Measurements from ENCODE around the gene FNBP1. TPM values are rescaled to one million over a fixed set of nuclear protein-coding genes. Genes with fewer than 3 reads are reported as not detected.

FNBP1 gene
- total RNA-seq, 1 experiment from 2014 or later = 36.5 TPM

DNA sequence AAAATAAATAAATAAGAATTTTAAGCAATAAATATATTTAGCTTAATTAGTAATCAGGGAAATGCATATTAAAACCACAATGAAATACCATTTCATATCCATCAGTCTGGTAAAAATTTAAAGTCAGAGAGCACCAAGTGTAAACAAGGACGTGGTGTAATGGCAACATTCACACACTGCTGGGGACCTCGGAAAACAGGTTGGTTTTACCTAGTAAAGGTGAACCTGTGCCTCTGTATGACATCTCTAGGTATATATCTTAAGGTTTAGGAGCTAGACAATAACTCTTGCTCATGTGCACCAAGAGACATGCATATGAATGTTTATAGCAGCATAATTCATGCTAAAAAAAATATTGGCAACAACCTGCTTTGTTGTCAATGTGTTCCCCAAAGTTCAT, 29.7 kb downstream of the FNBP1 start:
- Histone ChIP-seq H3K27ac (ENCODE audit: insufficient read length, low read depth, low read length) (no peak overlapping the region), H4K20me1 (ENCODE audit: control insufficient read depth, insufficient read depth, insufficient read length) (no peaks in the 10 kb centered on the region), H3K79me2 (ENCODE audit: insufficient read depth, low read length) (peaks cover 3% of the 10 kb centered on the region; the same call in 1 of the 2 replicates), H3K9ac (ENCODE audit: extremely low read depth, insufficient read length, low read length) (no peak overlapping the region), H3K14ac (ENCODE audit: insufficient read depth, low read length) (no peak overlapping the region), H3K27me3 (ENCODE audit: insufficient read depth, low read length) (no peaks in the 10 kb centered on the region), H3K4ac (ENCODE audit: low read depth, low read length) (no peak overlapping the region), H3K18ac (ENCODE audit: insufficient read length, low read depth, low read length) (no peak overlapping the region), H2BK15ac (ENCODE audit: low read depth, low read length) (no peak overlapping the region), H3K9me3 (ENCODE audit: control insufficient read depth, low read depth, low read length) (no peaks in the 10 kb centered on the region), H3K4me2 (ENCODE audit: insufficient read depth, insufficient read length, low read length) (no peak overlapping the region), H2BK120ac (ENCODE audit: low read depth, low read length, poor library complexity, severe bottlenecking) (no peak overlapping the region), H3K4me1 (ENCODE audit: insufficient read depth, low read length) (no peaks in the 10 kb centered on the region), H2BK20ac (ENCODE audit: low read depth, low read length, poor library complexity, severe bottlenecking) (no peak overlapping the region), H3K23me2 (ENCODE audit: insufficient read length, low read depth, low read length, poor library complexity, severe bottlenecking) (no peaks in the 10 kb centered on the region), H3K56ac (ENCODE audit: insufficient read length, low read depth, low read length) (no peak overlapping the region), H2BK12ac (ENCODE audit: insufficient read length, low read depth, low read length) (no peak overlapping the region), H2AFZ (ENCODE audit: low read length) (no peak overlapping the region), H3K79me1 (ENCODE audit: insufficient read depth, low read depth, low read length, poor library complexity, severe bottlenecking) (no peaks in the 10 kb centered on the region), H4K5ac (ENCODE audit: insufficient read length, low read depth, low read length) (no peak overlapping the region), H2BK5ac (ENCODE audit: insufficient read length, low read length) (no peak overlapping the region), H4K91ac (ENCODE audit: insufficient read length, low read depth, low read length) (no peak overlapping the region), H3K23ac (ENCODE audit: insufficient read length, low read depth, low read length) (no peak overlapping the region), H4K8ac (replicated peaks; ENCODE audit: insufficient read length, low read depth, low read length) (no peak overlapping the region), H3T11ph (ENCODE audit: low read length) (no peak overlapping the region), H2AK5ac (ENCODE audit: insufficient read length, low read length) (no peak overlapping the region)
- no peaks in the 10 kb centered on the region for H3K27me3 Mint-ChIP-seq (ENCODE audit: low read depth)
- no peaks in the 10 kb centered on the region for H3K4me1 Mint-ChIP-seq
- H3K27ac Mint-ChIP-seq = no peak overlapping the region
- DNase-seq = no peak
- H3K4me3 Mint-ChIP-seq = no peak overlapping the region
- WGBS (ENCODE audit: extremely low coverage, insufficient read length, low lambda C conversion rate) = no CpG with 5 or more reads among the region's 2 CpGs
- TF ChIP-seq, protein P1, sequence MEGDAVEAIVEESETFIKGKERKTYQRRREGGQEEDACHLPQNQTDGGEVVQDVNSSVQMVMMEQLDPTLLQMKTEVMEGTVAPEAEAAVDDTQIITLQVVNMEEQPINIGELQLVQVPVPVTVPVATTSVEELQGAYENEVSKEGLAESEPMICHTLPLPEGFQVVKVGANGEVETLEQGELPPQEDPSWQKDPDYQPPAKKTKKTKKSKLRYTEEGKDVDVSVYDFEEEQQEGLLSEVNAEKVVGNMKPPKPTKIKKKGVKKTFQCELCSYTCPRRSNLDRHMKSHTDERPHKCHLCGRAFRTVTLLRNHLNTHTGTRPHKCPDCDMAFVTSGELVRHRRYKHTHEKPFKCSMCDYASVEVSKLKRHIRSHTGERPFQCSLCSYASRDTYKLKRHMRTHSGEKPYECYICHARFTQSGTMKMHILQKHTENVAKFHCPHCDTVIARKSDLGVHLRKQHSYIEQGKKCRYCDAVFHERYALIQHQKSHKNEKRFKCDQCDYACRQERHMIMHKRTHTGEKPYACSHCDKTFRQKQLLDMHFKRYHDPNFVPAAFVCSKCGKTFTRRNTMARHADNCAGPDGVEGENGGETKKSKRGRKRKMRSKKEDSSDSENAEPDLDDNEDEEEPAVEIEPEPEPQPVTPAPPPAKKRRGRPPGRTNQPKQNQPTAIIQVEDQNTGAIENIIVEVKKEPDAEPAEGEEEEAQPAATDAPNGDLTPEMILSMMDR (conservative IDR thresholded peaks at IDR 0.05) = no peak
- peaks cover 8 to 13% (median 9%) of the 10 kb centered on the region in 3 experiments for H3K36me3 Mint-ChIP-seq (ENCODE audit: insufficient read depth in 1 of 3, low read depth in 3 of 3)
- H3K9me3 Mint-ChIP-seq = peaks cover 8% of the 10 kb centered on the region in 2 experiments
